Amniotic stem cell (primary cell): ENCODE data around the gene UCN3.

Experiments used
- DNase-seq: peaks from one replicate; lab custom pipeline; 2025; lab: John Stamatoyannopoulos, UW

UCN3 gene, protein sequence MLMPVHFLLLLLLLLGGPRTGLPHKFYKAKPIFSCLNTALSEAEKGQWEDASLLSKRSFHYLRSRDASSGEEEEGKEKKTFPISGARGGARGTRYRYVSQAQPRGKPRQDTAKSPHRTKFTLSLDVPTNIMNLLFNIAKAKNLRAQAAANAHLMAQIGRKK

DNA sequence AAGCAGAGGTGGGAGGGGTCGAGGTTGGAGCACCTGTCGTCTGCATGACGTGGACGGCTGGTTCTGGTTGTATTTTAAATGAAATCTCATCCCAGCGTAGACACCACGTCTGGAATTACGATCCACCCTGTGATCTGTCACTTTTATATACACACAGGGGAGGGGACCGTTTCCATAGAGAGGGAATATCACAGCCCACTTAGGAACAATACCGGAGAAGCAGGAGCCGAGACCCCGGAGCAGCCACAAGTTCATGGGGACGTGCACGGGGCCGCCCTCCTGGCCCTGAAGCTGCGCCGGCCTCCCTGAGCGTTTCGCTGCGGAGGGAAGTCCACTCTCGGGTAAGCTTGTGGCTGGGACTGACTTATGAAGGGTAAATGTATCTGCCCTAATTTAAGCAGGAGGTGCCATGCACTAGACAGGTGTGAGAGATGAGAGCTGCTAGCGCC is at the start of gene UCN3:
UCN3 (plus strand) TSS at position 77 of the 449 bp plus-strand sequence. CDS start 8,755 bp downstream, outside the sequence.
- no peak for DNase-seq

DNA sequence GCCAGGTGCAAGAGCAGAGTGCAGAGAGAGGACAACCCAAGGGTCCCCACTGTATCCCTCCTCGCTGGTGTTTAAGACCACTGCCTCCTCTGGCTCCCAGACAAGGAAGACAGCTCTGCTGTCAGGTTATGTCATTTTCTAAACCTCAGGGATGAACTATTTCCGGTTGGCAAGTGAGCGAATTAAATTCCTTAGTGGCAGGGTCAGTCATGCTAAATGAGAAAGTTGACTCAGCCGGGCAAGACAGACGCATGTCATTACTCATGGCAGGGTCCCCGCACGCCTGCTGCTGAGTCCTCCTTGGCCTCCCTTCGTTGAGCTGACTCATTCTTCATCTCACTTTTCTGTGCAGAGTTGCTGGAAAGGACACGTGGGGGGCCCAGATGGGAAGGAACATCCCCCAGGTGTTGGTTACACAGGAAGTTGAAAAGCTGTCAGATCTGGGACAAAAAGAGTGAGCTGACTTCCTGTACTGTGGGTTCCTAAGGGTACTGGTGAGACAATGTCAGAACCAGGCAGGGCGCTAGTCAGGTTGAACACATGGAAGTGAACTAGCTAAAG is 47.1 kb upstream of the UCN3 start:
- no peak for DNase-seq

DNA sequence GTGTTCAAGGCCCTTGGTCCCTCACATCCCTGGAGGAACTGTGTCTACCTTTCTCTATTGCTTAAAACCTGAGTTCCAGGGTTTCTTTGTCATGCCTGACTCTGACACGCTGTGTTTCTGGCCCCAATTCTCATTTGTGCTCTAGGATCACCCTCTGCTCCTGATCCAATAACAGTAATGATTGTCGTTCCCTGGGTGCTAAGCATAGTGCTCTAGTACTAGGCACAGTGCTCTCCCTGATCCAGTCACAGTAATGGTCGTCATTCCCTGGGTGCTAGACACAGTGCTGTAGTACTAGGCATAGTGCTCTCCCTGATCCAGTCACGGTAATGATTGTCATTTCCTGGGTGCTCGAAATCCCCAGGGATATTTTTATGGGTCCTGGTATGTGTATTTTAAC is 46.6 kb upstream of the UCN3 start:
- DNase-seq, result no peak

DNA sequence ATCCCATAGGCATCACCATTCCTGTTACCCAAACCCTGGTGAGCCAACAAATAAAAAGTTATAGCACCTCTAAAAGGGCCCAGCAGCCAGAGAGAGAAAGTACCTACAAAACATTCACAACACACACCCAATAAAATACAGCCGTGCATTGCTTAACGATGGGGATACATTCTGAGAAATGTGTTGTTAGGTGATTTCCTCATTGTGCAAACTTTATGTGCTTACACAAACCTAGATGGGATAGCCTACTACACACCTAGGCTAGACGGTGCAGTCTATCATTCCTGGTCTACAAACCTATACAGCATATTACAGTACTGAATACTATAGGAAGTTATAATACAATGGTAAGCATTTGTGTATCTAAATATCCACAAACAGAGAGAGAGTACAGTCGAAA is 44.9 kb upstream of the UCN3 start:
- no peak for DNase-seq

DNA sequence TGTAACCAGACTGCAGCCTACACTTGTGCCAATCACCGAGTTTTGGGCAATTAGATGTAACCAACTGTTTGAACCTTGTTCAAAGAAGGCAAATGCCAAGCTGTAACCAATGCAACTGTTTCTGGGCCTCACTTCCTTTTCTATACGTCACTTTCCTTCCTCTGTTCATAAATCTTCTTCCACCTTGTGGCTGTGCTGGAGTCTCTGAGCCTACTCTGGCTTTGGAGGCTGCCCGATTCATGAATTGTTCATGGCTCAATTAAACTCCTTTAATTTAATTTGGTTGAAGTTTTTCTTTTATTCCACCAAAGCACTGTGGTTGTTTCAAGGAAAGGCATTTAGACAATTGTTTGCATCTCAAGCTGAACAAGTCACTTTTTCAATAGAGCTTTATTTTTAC is 43.5 kb upstream of the UCN3 start:
- no peak for DNase-seq

DNA sequence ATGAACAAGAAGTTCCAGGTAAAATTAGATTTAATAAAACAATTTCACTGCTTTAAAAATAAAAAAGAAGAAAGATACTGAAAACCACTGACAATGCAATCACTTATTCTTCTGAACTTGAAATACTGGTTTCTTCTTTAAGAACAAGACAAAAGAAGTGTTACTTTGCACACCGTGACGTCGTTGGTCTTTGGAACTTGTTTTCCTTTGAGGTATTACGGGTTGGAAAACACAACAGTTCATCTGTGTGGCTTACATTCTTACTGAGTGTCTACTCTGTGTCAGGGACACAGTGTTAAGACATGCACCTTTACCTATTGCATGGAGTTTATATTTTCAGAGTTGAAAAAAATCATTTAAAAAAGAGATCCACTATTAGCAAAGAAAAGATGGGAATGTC is 41.3 kb upstream of the UCN3 start:
- DNase-seq, result no peak

GRCh38 chr10:5325076-5325475 is 39.7 kb upstream of the UCN3 start:
- DNase-seq, result no peak

GRCh38 chr10:5334196-5334880 is 30.4 kb upstream of the UCN3 start:
- no peak for DNase-seq

DNA sequence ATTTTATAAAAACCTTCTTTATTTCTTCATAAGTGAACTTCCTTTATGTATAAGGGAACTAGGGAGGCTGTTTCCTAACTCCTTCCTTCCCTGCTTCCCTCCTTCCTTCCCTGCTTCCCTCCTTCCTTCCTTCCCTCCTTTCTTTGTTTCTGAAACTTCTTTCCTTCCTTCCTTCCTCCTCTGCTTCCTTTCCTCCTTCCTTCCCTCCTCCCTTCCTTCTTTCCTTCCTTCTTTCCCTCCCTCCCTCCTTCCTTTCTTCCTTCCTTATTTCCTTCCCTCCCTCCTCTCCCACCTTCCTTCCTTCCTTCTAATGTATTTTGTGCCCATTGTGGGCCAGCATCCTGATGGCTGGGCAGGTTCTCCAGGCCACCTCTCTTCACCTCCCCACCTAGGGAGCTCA is 26.8 kb upstream of the UCN3 start:
- DNase-seq, result no peak

- DNase-seq, result no peak
These were observed 21.7 kb upstream of the UCN3 start for GRCh38 chr10:5343092-5343491.

DNA sequence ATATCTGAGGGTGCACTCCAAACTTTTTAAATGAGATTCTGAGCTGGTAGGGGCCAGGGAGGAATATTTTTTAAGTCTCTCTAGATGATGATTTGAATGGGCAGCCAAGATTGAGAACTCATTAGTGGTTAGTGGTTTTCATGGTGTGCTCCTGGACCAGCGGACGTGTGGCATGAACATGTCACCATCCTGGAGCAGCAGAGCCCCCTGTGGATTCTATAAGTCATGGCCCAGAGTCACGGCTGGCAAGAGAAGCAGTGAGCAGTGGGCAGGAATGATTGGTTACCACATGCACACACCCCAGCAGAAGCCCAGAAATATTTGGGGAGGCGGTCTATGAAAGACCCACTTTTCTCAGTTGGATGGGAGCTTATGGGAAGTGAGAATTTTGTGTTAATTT is 21.2 kb upstream of the UCN3 start:
- DNase-seq, result no peak

- DNase-seq, result no peak
These were observed 20.8 kb upstream of the UCN3 start for GRCh38 chr10:5343979-5344378.

- DNase-seq, result no peak
These were observed 20.0 kb upstream of the UCN3 start for GRCh38 chr10:5344746-5345145.

DNA sequence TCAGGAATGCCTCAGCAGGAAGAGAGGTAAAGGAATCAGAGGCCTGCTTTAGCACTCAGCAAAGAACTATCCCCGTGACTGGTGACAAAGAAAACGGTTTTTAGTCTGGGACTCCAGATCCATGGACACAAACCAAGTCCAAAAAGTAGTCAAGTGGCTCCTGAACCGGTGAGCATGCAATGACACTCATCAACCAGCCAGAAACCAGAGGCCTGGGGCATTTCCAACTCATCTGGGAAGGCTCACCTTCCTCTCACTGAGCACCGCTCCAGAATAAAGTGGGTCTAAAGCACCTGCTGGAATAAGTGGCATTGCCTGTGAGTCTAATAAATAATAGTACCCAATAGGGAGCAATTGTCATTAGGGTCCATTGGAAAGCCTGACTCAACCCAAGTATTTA is 17.9 kb upstream of the UCN3 start:
- no peak for DNase-seq

- no peak for DNase-seq
These were observed 15.4 kb upstream of the UCN3 start for GRCh38 chr10:5349362-5349761.

GRCh38 chr10:5354068-5354467 is 10.7 kb upstream of the UCN3 start:
- no peak for DNase-seq

- no peak for DNase-seq
These were observed 9.0 kb upstream of the UCN3 start for GRCh38 chr10:5355594-5356301.

DNA sequence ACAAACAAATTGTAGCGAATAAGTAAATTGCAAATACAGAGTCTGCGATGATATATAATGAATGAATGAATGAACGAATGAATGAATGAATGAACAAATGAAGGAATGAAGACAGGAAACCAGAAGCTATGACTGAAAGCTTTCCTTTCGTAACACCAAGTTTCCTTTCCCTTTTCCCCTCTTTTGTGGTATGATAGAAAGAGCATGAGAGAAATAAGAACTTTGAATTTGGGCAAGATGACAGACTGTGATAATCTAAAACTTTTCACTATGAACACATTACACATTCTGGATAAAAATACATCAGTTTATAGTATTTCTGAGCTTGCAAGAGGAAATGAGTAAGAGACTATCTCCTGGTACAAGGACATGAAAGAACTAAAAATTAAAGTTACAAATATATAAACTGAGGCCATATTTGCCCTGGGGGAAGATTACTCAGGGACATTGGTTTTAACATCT is 8.4 kb upstream of the UCN3 start:
- DNase-seq, result no peak

DNA sequence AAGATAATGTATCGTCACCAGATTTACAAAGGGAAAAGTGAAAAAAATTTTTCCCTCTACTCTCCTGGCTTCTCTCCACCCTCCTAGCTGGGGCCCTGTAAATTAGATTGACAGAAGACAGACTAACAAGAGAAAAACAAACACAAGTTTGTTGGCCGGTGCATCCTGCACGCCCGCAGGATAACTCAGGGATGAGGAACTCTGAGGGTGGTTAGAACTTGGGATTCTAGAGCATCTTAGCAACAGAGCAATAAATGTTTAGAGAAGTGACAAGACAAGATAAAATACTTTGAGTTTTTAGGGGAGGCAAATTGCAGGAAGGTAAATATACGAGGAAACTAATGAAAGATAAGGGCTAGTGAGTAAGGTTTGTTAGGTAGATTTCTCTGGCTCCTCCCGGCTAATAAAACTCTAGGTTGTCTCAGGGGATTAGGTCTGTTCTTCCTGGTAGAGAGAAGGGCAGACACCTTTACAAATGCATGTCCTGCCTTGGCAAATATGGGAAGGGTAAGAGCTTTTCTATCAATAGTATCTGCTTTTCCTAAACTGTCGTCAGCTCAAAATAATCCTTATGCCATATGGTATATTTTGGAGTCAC is 4.3 kb upstream of the UCN3 start:
- DNase-seq, result no peak

- DNase-seq, result no peak
These were observed 2.8 kb upstream of the UCN3 start for GRCh38 chr10:5361966-5362365.

GRCh38 chr10:5362873-5363272 is 1.9 kb upstream of the UCN3 start:
- no peak for DNase-seq

DNA sequence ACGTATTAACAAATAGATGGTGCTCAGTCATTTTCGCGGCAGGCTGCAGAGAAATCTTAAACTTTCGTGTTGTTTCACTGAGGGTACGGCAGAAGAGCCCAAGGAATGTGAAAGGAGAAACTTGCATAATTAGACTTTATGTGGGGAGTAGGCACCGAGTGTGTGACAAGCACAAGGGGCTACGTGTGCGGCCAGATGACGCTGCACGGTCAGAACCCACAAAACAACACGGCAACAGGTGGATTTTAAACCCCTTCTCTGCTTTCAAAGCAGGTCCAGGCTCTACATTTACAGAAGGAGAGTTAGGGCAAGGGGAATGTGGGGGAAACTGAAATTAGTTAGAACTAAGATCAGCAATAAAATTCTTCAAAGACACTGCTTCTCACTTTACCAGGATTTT is 392 bp upstream of the UCN3 start:
- no peak for DNase-seq

DNA sequence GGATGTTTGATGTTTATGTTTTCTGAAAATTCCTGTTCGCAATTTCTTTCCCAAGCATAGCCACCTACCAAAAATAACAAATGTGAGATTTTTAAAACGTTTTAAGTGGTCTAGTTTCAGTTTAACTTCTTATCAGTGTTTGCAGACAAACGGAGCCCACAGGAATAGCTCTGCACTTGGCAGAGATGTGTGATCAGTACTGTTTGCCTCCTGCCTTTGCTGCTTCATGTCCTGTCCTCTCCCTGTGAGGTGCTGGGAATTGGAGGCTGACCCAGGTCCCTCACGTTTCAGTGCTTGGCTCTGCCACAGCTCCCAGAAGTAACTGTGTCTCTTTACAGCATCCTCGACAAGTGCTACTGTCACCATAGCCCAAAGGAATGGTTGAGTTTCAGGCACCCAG is 1.2 kb downstream of the UCN3 start:
- DNase-seq, result no peak
